Measurements from ENCODE around the gene ARMH1.

GRCh38 chr1:44674113-44675000, at the start of gene ARMH1, which contains the start of gene TMEM53:
- no peak for TF ChIP-seq NFIC (IDR thresholded peaks at IDR 0.05)
- TF ChIP-seq, protein P1, sequence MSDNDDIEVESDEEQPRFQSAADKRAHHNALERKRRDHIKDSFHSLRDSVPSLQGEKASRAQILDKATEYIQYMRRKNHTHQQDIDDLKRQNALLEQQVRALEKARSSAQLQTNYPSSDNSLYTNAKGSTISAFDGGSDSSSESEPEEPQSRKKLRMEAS (IDR thresholded peaks at IDR 0.05) = peak; percentile 36; the same call in 1 of the 2 replicates
- no peak for TF ChIP-seq RAD21 (IDR thresholded peaks at IDR 0.05; ENCODE audit: low read depth)
- no peak for TF ChIP-seq REST (IDR thresholded peaks at IDR 0.05; ENCODE audit: low read depth)
- no peak for TF ChIP-seq TCF12 (IDR thresholded peaks at IDR 0.05; ENCODE audit: low read depth)
- TF ChIP-seq, protein P2, sequence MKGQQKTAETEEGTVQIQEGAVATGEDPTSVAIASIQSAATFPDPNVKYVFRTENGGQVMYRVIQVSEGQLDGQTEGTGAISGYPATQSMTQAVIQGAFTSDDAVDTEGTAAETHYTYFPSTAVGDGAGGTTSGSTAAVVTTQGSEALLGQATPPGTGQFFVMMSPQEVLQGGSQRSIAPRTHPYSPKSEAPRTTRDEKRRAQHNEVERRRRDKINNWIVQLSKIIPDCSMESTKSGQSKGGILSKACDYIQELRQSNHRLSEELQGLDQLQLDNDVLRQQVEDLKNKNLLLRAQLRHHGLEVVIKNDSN (IDR thresholded peaks at IDR 0.05) = no peak
- TF ChIP-seq ZBTB7A (IDR thresholded peaks at IDR 0.05; ENCODE audit: low read depth) = no peak
- peak; percentile 11; the same call in 1 of the 2 replicates for TF ChIP-seq YY1 (IDR thresholded peaks at IDR 0.05; ENCODE audit: low read depth)
